Tibial nerve (tissue), 4 donors: Measurements from ENCODE around the gene RREB1. TPM values are rescaled to one million over a fixed set of nuclear protein-coding genes. Genes with fewer than 3 reads are reported as not detected.

Experiments
- DNase-seq, 2 donors: peaks; one replicate each; pipeline ENCODE4 v3.0.0-alpha.2; 2019; ENCODE audit warnings: low spot score in 2 of 2
- H3K27ac ChIP-seq, 4 donors: fragments of 200-600 bp; sonication (generic) in 3 of 4; one replicate each; pipeline ENCODE4 v1.5.1; 2017 to 2019; ENCODE audit warnings: mild to moderate bottlenecking in 1 of 4
- H3K27me3 ChIP-seq, 2 donors: fragments of 200-600 bp; sonication (generic) in 1 of 2; one replicate each; pipeline versions ENCODE4 v1.5.1 to v1.6.0; 2017 to 2019
- H3K36me3 ChIP-seq, 3 donors: fragments of 200-600 bp; sonication (generic); one replicate each; pipeline ENCODE4 v1.5.1; 2018 to 2019
- H3K4me1 ChIP-seq, 4 donors: fragments of 200-600 bp; sonication (generic) in 3 of 4; one replicate each; pipeline ENCODE4 v1.5.1; 2017 to 2019
- H3K4me3 ChIP-seq, 4 donors: fragments of 200-600 bp; sonication (generic) in 3 of 4; one replicate each; pipeline ENCODE4 v1.5.1; 2017 to 2019; ENCODE audit warnings: mild to moderate bottlenecking in 1 of 4, moderate library complexity in 1 of 4
- H3K9me3 ChIP-seq, 4 donors: fragments of 200-600 bp; sonication (generic) in 3 of 4; one replicate each; pipeline ENCODE4 v1.5.1; 2017 to 2019
- EP300 ChIP-seq, 2 donors: sonication (generic); formaldehyde crosslinking; IDR thresholded peaks; one replicate each; pipeline ENCODE4 v1.6.1; 2017; ENCODE audit warnings: antibody characterized with exemption in 2 of 2, mild to moderate bottlenecking in 1 of 2
- POLR2A ChIP-seq, 2 donors: fragments of 450-650 bp; IDR thresholded peaks; one replicate each; pipeline ENCODE4 v1.6.1; 2017; ENCODE audit warnings: antibody characterized with exemption in 2 of 2, mild to moderate bottlenecking in 2 of 2, moderate library complexity in 2 of 2
- WGBS, 2 donors: methylation state at CpG; one replicate each; pipeline ENCODE4 v1.1.5; 2018; 5-methylcytosine and 5-hydroxymethylcytosine counted together
- total RNA-seq, 4 donors: library from RNA; depleted of rRNA; stranded (reverse); fragments of >200 nt; gene quantifications; one replicate each; pipeline ENCODE4 v1.1.0, GENCODE V29; 2016
- TF ChIP-seq, protein P1 (sequence below), 5 experiments: fragments of 200-600 bp in 3 of 5; fragments of 450-650 bp in 2 of 5; sonication (generic) in 3 of 5; IDR thresholded peaks; one replicate each; pipeline ENCODE4 v1.5.1; 2016 to 2019; ENCODE audit warnings: antibody characterized with exemption in 5 of 5, mild to moderate bottlenecking in 3 of 5, moderate library complexity in 2 of 5

Gene RREB1
- total RNA-seq, 4 donors from 2014 or later, result 32.3 to 61.5 (median 36.3) TPM

DNA sequence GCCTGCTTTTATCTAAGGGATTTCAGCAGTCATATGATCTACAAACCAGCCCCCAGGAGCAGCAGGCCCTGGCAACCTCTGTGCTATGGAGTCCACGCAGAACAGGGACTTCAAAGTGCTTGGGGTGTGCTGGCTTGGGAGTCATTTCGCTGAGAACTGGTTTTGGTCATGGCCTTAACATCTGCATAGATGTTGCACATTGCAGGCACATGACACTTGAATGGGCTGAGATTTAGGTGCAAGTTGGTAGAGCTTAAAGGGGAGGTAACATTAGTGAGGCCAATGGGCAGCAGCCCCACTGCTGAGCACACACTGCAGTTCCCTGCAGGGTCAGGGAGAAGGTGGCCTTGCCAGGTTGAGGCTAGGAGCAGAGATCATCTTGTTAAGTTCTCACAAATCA, 43.6 kb downstream of the RREB1 start:
- Histone ChIP-seq H3K9me3 (no peaks in the 10 kb centered on the region), H3K27ac (no peak overlapping the region), H3K4me3 (no peak overlapping the region), H3K27me3 (no peaks in the 10 kb centered on the region), H3K4me1 (peaks cover 0 to 84% (median 36%) of the 10 kb centered on the region in 4 donors), H3K36me3 (no peaks in the 10 kb centered on the region)
- no peak for DNase-seq
- 12 to 40% methylated on average over 1 to 2 of the region's 2 CpGs for WGBS, 2 donors
- TF ChIP-seq EP300 (IDR thresholded peaks at IDR 0.05), result no peak
- TF ChIP-seq, protein P1, sequence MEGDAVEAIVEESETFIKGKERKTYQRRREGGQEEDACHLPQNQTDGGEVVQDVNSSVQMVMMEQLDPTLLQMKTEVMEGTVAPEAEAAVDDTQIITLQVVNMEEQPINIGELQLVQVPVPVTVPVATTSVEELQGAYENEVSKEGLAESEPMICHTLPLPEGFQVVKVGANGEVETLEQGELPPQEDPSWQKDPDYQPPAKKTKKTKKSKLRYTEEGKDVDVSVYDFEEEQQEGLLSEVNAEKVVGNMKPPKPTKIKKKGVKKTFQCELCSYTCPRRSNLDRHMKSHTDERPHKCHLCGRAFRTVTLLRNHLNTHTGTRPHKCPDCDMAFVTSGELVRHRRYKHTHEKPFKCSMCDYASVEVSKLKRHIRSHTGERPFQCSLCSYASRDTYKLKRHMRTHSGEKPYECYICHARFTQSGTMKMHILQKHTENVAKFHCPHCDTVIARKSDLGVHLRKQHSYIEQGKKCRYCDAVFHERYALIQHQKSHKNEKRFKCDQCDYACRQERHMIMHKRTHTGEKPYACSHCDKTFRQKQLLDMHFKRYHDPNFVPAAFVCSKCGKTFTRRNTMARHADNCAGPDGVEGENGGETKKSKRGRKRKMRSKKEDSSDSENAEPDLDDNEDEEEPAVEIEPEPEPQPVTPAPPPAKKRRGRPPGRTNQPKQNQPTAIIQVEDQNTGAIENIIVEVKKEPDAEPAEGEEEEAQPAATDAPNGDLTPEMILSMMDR (IDR thresholded peaks at IDR 0.05), result no peak
- TF ChIP-seq POLR2A (IDR thresholded peaks at IDR 0.05), result no peak

DNA sequence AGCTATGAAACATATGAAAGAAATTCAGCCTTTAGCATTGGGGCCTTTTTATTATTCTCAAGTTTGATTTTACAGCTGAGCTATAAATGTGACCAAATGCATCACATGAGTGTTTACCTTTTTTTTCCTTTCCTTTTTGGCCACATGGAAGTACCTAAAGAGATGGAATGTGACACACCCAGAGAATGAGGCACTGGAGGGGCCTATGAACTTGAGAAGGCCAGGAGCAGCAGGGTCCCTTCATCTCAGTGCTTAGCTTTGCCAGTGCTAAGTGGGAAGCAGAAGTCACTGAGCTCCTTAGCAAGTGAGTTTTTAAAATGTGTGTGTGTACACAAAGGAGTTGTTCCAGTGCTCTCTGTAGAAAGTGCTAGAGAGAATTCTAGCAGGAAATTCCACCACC, 44.7 kb downstream of the RREB1 start:
- H3K9me3 ChIP-seq, result no peaks in the 10 kb centered on the region
- no peak overlapping the region for H3K4me3 ChIP-seq
- no peaks in the 10 kb centered on the region for H3K36me3 ChIP-seq
- H3K27me3 ChIP-seq, result no peaks in the 10 kb centered on the region
- H3K27ac ChIP-seq, result peak overlapping the region in 1 of 4 donors; percentile 27
- peaks cover 0 to 84% (median 32%) of the 10 kb centered on the region in 4 donors for H3K4me1 ChIP-seq
- TF ChIP-seq, protein P1 (IDR thresholded peaks at IDR 0.05), result no peak
- TF ChIP-seq POLR2A (IDR thresholded peaks at IDR 0.05) (no peak), EP300 (IDR thresholded peaks at IDR 0.05) (no peak)
- no peak for DNase-seq

DNA sequence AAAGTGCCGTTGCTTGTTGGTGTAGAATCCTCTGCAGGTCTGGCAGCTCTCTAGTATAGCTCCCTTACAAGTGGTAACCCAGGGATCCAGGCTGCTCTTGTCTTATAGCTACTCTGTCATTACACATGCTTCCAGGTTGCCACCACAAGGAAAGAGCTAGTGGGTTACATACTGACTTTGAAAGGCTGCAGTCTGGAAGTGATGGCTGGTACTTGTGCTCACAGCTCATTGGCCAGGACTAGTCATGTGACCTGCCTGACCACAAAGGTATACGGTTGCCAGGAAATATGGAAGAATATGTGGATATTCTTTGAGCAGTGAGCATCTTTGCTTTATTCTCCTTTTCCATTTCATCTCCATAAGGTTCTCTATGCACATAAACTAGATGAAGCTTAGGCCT, 46.0 kb downstream of the RREB1 start:
- Histone ChIP-seq H3K27me3 (no peaks in the 10 kb centered on the region), H3K9me3 (no peaks in the 10 kb centered on the region), H3K27ac (no peak overlapping the region), H3K4me1 (peaks cover 0 to 81% (median 28%) of the 10 kb centered on the region in 4 donors), H3K4me3 (no peak overlapping the region), H3K36me3 (no peaks in the 10 kb centered on the region)
- 75 to 80% methylated on average over 2 of the region's 2 CpGs for WGBS, 2 donors
- TF ChIP-seq EP300 (IDR thresholded peaks at IDR 0.05), result no peak
- TF ChIP-seq, protein P1 (IDR thresholded peaks at IDR 0.05), result no peak
- no peak for TF ChIP-seq POLR2A (IDR thresholded peaks at IDR 0.05)
- no peak for DNase-seq

DNA sequence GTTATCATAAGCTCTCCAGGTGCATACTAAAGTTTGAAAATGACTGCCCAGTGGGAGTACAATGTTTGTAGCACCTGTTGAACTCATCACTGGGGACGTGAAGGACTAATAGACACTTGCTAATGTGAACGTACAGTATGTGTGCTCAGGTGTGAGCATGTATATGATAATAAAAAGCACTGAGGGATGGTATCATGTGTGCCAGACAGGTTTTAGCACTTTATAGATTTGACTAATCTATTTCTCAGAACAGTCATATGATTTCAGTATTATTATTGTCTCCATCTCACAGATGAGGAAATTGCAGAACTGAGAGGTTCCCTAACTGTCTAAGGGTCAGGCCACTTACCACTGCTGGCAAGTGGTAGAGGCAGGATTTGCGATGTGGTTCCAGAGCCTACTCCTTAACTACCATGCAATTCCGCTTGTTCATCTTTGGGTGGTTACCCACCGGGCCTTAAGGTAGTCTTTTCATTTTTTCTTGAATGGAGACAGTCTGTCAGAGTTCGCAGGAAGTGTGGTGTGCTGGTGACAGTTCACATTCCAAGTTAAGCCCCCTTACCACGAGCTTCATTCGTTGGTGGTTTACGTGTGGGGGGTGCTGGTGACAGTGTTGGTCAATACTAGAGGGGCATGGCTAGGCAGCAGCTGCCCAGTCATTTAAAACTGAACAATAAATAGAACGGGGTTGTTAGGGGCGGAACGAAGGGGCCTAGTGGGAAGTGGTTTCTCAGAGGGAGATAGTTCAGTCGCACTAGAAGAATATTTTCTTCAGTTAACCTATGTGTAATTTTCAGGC, 46.8 kb downstream of the RREB1 start:
- no peak overlapping the region for H3K4me3 ChIP-seq
- no peak for DNase-seq
- 72 to 75% methylated on average over 13 of the region's 13 CpGs for WGBS, 2 donors
- peak overlapping the region in 2 of 4 donors; percentile 5 to 41 for H3K27ac ChIP-seq
- TF ChIP-seq POLR2A (IDR thresholded peaks at IDR 0.05), result no peak
- TF ChIP-seq EP300 (IDR thresholded peaks at IDR 0.05), result no peak
- TF ChIP-seq, protein P1 (IDR thresholded peaks at IDR 0.05), result no peak
- H3K4me1 ChIP-seq, result peaks cover 0 to 80% (median 28%) of the 10 kb centered on the region in 4 donors
- no peaks in the 10 kb centered on the region for H3K36me3 ChIP-seq
- no peaks in the 10 kb centered on the region for H3K27me3 ChIP-seq
- no peaks in the 10 kb centered on the region for H3K9me3 ChIP-seq

DNA sequence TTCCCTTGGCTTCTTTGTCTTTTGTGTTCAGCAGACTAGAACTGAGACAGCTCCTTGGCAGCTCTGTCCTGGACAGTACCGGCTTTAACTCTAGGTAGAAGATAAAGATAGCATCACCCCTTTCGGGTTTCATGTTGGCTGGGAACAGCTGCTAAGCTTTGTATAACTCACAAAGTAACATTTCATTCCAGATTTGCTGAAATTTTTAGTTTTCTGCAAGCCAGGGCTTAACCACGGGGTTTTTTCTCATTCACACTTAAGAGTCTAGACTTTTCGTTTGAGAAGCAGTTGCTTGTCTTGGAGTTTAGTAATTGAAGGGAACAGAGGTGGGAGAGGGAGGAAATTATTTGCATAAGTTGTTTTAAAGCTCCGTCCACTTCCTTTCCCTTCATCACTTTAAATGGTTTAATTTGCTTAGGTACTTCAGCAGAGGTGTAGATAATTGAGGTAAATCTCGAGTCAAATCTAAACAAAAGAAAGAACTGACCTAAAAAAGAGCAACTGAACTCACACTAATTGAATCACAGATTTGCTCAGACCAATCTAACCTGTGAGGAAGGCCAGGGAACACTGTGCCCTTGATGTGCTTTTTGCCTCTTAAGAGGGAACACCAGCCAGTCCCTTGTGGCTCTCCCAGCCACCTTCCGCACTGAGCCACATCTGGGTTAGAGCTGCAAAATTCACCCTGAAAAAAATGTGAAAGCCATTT, 48.3 kb downstream of the RREB1 start:
- Histone ChIP-seq H3K27ac (no peak overlapping the region), H3K36me3 (no peaks in the 10 kb centered on the region), H3K4me3 (no peak overlapping the region), H3K9me3 (no peaks in the 10 kb centered on the region), H3K4me1 (peaks cover 0 to 80% (median 27%) of the 10 kb centered on the region in 4 donors), H3K27me3 (no peaks in the 10 kb centered on the region)
- DNase-seq, result no peak
- 65 to 67% methylated on average over 7 of the region's 7 CpGs for WGBS, 2 donors
- TF ChIP-seq EP300 (IDR thresholded peaks at IDR 0.05) (no peak), POLR2A (IDR thresholded peaks at IDR 0.05) (no peak)
- TF ChIP-seq, protein P1 (IDR thresholded peaks at IDR 0.05), result no peak
